SK-N-SH (cell line): ENCODE measurements around the gene TNFRSF21.

Experiments
- GABPA ChIP-seq: IDR thresholded peaks from 2 replicates; pipeline ENCODE4 v1.4.0; 2012; ENCODE audit warnings: low read depth, mild to moderate bottlenecking
- RAD21 ChIP-seq: IDR thresholded peaks from 2 replicates; pipeline ENCODE4 v1.6.1; 2012; ENCODE audit warnings: mild to moderate bottlenecking, low read length
- TCF12 ChIP-seq: IDR thresholded peaks from 2 replicates; pipeline ENCODE4 v1.4.0; 2012

DNA sequence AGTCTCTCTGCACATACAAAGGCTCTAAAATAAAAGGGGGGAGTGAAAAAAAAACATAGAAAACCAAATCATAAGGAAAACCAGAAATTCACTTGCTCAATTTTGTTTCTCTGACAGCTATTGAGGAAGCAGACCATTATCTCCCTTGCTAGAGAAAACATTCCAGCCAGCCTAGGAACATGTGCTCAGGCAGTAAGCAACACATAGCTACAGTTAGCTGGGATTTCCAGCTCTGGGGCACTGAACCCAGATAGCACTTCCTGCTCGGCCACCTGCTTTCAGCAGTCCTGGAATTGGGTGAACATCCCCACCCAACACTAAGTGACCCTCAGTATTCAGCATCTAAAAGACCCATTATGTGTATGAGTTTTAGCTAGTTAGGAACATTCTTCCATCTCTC, 61.3 kb downstream of the TNFRSF21 start:
- no peak for TF ChIP-seq RAD21
- TF ChIP-seq TCF12 = no peak
- no peak for TF ChIP-seq GABPA
